Measurements from ENCODE around the gene LIMS2. TPM values are rescaled to one million over a fixed set of nuclear protein-coding genes. Genes with fewer than 3 reads are reported as not detected.

Gene LIMS2
- total and polyA plus RNA-seq, 7 donors, result 9.3 to 31.8 (median 16.4) TPM

DNA sequence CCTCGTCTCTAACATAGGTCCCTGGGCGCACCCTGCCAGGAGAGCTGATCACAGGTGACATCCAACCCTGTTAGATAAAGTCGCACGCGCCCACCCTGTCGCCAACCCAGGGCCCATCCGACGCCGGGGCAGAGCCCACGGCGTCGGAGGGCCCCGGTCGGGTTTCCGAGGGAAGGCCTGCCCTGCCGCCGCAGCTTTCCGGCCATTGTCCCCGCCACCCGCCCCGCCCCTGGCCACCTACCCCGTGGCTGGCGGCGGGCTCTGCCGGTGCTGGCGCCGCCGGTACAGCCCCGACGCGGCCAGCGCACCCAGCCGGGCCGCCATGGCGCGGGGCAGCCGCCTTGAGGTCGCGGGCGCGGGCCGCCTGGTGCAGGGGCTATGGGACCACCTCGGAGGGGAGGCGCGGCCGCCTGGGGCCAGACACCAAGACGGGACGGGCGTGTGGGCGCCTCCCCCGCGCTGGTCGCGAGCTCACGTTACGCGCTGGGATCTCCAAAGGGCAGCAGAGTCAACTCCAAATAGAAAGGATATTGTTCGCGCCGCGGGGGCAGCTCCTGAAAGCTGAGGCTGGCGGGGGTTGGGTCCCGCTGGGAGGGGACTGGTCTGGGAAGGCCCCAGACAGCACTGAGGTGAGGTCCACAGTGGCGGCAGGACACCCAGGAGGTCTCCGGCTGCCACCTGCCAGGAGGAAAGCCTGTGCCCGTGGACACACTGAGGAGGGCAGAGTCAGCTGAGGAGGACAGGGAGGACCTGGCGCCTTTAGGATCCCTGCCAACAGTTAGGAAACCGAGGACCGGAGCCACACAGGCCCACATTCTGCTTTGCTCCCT lies 11.1 kb downstream of the LIMS2 start:
- no peaks in the 10 kb centered on the region for H3K9me3 ChIP-seq
- no peak for TF ChIP-seq CTCF (IDR thresholded peaks at IDR 0.05)
- no peak for DNase-seq
- ATAC-seq, result peak; percentile 50 to 66 (median 52)
- H3K36me3 ChIP-seq (ENCODE audit: insufficient read depth in 1 of 2, low read depth in 1 of 2), result no peaks in the 10 kb centered on the region
- peak overlapping the region; percentile 61 for H3K27ac ChIP-seq
- H3K4me3 ChIP-seq, result peak overlapping the region; percentile 58
- WGBS, 3 donors, result 13 to 27% (median 14%) methylated on average over 43 to 69 of the region's 69 CpGs
- peaks cover 6% of the 10 kb centered on the region for H3K4me1 ChIP-seq
- intact Hi-C loops (cut with DNase I), result no loop called here
- H3K27me3 ChIP-seq (ENCODE audit: insufficient read depth in 3 of 3, low read length in 2 of 3), result peaks cover 0 to 1% (median 0%) of the 10 kb centered on the region in 3 donors

GRCh38 chr2:127663566-127664064 lies 11.7 kb downstream of the LIMS2 start:
- H3K27me3 ChIP-seq (ENCODE audit: insufficient read depth in 3 of 3, low read length in 2 of 3), result peaks cover 0 to 1% (median 0%) of the 10 kb centered on the region in 3 donors
- no peaks in the 10 kb centered on the region for H3K9me3 ChIP-seq
- peak overlapping the region; percentile 58 for H3K4me3 ChIP-seq
- H3K4me1 ChIP-seq, result peaks cover 6% of the 10 kb centered on the region
- WGBS, 3 donors, result 68 to 82% (median 77%) methylated on average over 6 of the region's 6 CpGs
- peak overlapping the region; percentile 61 for H3K27ac ChIP-seq
- intact Hi-C loops (cut with DNase I), result no loop called here
- ATAC-seq, result peak in 1 of 4 donors; percentile 2
- DNase-seq, result no peak
- no peaks in the 10 kb centered on the region for H3K36me3 ChIP-seq (ENCODE audit: insufficient read depth in 1 of 2, low read depth in 1 of 2)
- TF ChIP-seq CTCF (IDR thresholded peaks at IDR 0.05), result no peak

GRCh38 chr2:127662937-127663565 lies 12.3 kb downstream of the LIMS2 start:
- H3K27me3 ChIP-seq (ENCODE audit: insufficient read depth in 3 of 3, low read length in 2 of 3), result peaks cover 0 to 1% (median 0%) of the 10 kb centered on the region in 3 donors
- peaks cover 6% of the 10 kb centered on the region for H3K4me1 ChIP-seq
- H3K36me3 ChIP-seq (ENCODE audit: insufficient read depth in 1 of 2, low read depth in 1 of 2), result no peaks in the 10 kb centered on the region
- H3K27ac ChIP-seq, result peak overlapping the region; percentile 61
- no peak for TF ChIP-seq CTCF (IDR thresholded peaks at IDR 0.05)
- DNase-seq (no peak), ATAC-seq (no peak)
- 77 to 80% (median 78%) methylated on average over 9 of the region's 9 CpGs for WGBS, 3 donors
- H3K4me3 ChIP-seq, result peak overlapping the region; percentile 58
- no peaks in the 10 kb centered on the region for H3K9me3 ChIP-seq
- intact Hi-C loops (cut with DNase I), result no loop called here

DNA sequence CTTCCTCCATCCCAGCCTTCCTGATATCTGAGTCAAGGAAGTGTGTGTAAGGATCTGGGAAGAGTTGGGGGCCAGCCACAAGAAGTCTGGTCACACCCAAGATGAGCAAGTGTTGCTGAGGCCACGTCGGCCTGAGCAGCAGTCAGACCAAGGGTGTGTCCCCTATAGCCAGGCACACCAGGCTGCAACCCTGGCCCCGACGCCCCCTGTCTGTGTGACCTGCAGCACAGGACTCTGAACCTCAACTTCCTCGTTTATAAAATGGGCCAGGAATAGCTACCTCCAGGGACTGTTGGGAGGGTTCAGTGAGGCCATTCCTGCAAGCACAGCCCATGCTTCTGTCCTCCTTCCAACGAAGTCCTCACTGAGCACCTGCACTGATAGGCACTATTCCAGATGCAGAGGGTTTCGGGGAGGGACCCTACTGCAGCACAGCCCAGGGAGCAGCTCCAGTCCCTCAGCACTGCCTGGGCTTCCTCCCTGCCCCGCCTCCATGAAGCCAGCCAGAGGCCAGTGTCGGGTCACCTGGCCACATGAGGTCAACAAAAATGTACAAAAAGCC lies 13.3 kb downstream of the LIMS2 start:
- H3K4me1 ChIP-seq, result peaks cover 6% of the 10 kb centered on the region
- 54 to 61% (median 58%) methylated on average over 9 of the region's 9 CpGs for WGBS, 3 donors
- no peak for TF ChIP-seq CTCF (IDR thresholded peaks at IDR 0.05)
- no peak overlapping the region for H3K4me3 ChIP-seq
- H3K27me3 ChIP-seq (ENCODE audit: insufficient read depth in 3 of 3, low read length in 2 of 3), result peaks cover 0 to 1% (median 0%) of the 10 kb centered on the region in 3 donors
- peak overlapping the region; percentile 16 for H3K27ac ChIP-seq
- intact Hi-C loops (cut with DNase I), result no loop called here
- DNase-seq (peak in 1 of 2 donors; percentile 69), ATAC-seq (peak in 2 of 4 donors; percentile 31 to 38)
- no peaks in the 10 kb centered on the region for H3K9me3 ChIP-seq
- peaks cover 0 to 4% of the 10 kb centered on the region in 2 donors for H3K36me3 ChIP-seq (ENCODE audit: insufficient read depth in 1 of 2, low read depth in 1 of 2)
